IMR-90 (cell line): ENCODE measurements around the gene USP10. TPM values are rescaled to one million over a fixed set of nuclear protein-coding genes. Genes with fewer than 3 reads are reported as not detected.

Source experiments
- ATAC-seq: fragments of 200-7000 bp; cut with Tn5 transposase; 2 replicates; pipeline ENCODE4 v1.9.1; 2020; ENCODE audit warnings: low read depth, mild to moderate bottlenecking, moderate library complexity
- BruUV-seq: library from RNA; stranded (reverse); fragments of 400-500 nt; replicated peaks from 2 replicates; lab custom pipeline; 2021; lab: Mats Ljungman, UMichigan
- CTCF ChIA-PET: fragments of 300-600 bp; formaldehyde crosslinking; extraction: SDS; loops from one replicate; lab custom pipeline; 2021; ENCODE audit warnings: antibody characterized with exemption; lab: Yijun Ruan, JAX
- POLR2A ChIA-PET: fragments of 300-600 bp; sonication (Branson Sonifier 250); formaldehyde crosslinking; loops from one replicate; lab custom pipeline; 2022; ENCODE audit warnings: antibody characterized with exemption; ENCODE audit not compliant: unreplicated experiment; lab: Charles Lee
- DNase-seq: peaks from one replicate; pipeline ENCODE4 v3.0.0; 2013
- H2AFZ ChIP-seq: replicated peaks from 2 replicates; pipeline ENCODE3; 2013; ENCODE audit warnings: low read length, mild to moderate bottlenecking; ENCODE audit not compliant: poor library complexity
- H2AK5ac ChIP-seq: 2 replicates; pipeline ENCODE4 v1.6.1; 2013; ENCODE audit warnings: low read depth, low read length, inconsistent platforms
- H2AK9ac ChIP-seq: replicated peaks from 2 replicates; pipeline ENCODE3; 2013; ENCODE audit warnings: mild to moderate bottlenecking, low read depth, low read length, moderate library complexity; ENCODE audit not compliant: poor library complexity
- H2BK120ac ChIP-seq: 2 replicates; pipeline ENCODE4 v1.6.1; 2013; ENCODE audit warnings: low read depth, low read length, inconsistent platforms
- H2BK15ac ChIP-seq: 3 replicates; pipeline ENCODE4 v1.6.1; 2013; ENCODE audit warnings: low read depth, low read length, inconsistent platforms
- H2BK20ac ChIP-seq: 2 replicates; pipeline ENCODE4 v1.6.1; 2013; ENCODE audit warnings: low read depth, mild to moderate bottlenecking, inconsistent platforms, low read length, moderate library complexity
- H2BK5ac ChIP-seq: 2 replicates; pipeline ENCODE4 v1.6.1; 2013; ENCODE audit warnings: mild to moderate bottlenecking, low read depth, low read length, inconsistent platforms; ENCODE audit not compliant: poor library complexity, severe bottlenecking
- H3K14ac ChIP-seq: replicated peaks from 2 replicates; pipeline ENCODE4 v1.6.1; 2013; ENCODE audit warnings: low read depth, low read length, inconsistent platforms
- H3K18ac ChIP-seq: 2 replicates; pipeline ENCODE4 v1.6.1; 2013; ENCODE audit warnings: low read depth, low read length, control low read depth
- H3K23ac ChIP-seq: 2 replicates; pipeline ENCODE4 v1.6.1; 2013; ENCODE audit warnings: low read depth, low read length, inconsistent platforms
- H3K27ac ChIP-seq: 2 replicates; pipeline ENCODE4 v1.5.1; 2013; ENCODE audit warnings: mild to moderate bottlenecking, control low read depth, low read length; ENCODE audit not compliant: insufficient read depth
- H3K27me3 ChIP-seq: 2 replicates; pipeline ENCODE4 v1.6.1; 2013; ENCODE audit warnings: low read length; ENCODE audit not compliant: control insufficient read depth, insufficient read depth
- H3K36me3 ChIP-seq: 2 replicates; pipeline ENCODE4 v1.6.1; 2013; ENCODE audit warnings: low read length, mixed read lengths; ENCODE audit not compliant: control insufficient read depth, insufficient read depth
- H3K4ac ChIP-seq: 2 replicates; pipeline ENCODE4 v1.6.1; 2013; ENCODE audit warnings: low read depth, low read length, inconsistent platforms
- H3K4me1 ChIP-seq: 2 replicates; pipeline ENCODE4 v1.6.1; 2013; ENCODE audit warnings: low read length, mixed read lengths; ENCODE audit not compliant: control insufficient read depth, insufficient read depth
- H3K4me2 ChIP-seq: 2 replicates; pipeline ENCODE4 v1.6.1; 2013; ENCODE audit warnings: low read depth, mild to moderate bottlenecking, control low read depth, low read length, moderate library complexity
- H3K4me3 ChIP-seq: 2 replicates; pipeline ENCODE4 v1.5.1; 2013; ENCODE audit warnings: low read depth, mild to moderate bottlenecking, control low read depth, low read length, moderate library complexity; ENCODE audit not compliant: insufficient read depth
- H3K56ac ChIP-seq: 2 replicates; pipeline ENCODE4 v1.6.1; 2013; ENCODE audit warnings: low read length, inconsistent platforms; ENCODE audit not compliant: insufficient read depth; ENCODE audit errors: extremely low read depth
- H3K79me1 ChIP-seq, 2 experiments: 2 replicates each; pipeline ENCODE4 v1.6.1; 2013; ENCODE audit warnings: low read length in 2 of 2, inconsistent platforms in 1 of 2, low read depth in 1 of 2
- H3K9ac ChIP-seq: 2 replicates; pipeline ENCODE4 v1.6.1; 2013; ENCODE audit warnings: low read depth, low read length, control low read depth
- H3K9me1 ChIP-seq: 2 replicates; pipeline ENCODE4 v1.6.1; 2013; ENCODE audit warnings: low read length, inconsistent platforms; ENCODE audit not compliant: insufficient read depth
- H3K9me3 ChIP-seq: 2 replicates; pipeline ENCODE4 v1.6.1; 2013; ENCODE audit warnings: low read length; ENCODE audit not compliant: control insufficient read depth, insufficient read depth
- H4K20me1 ChIP-seq: 2 replicates; pipeline ENCODE4 v1.6.1; 2013; ENCODE audit warnings: low read length, inconsistent platforms; ENCODE audit not compliant: insufficient read depth
- H4K5ac ChIP-seq: 2 replicates; pipeline ENCODE4 v1.6.1; 2013; ENCODE audit warnings: mild to moderate bottlenecking, low read depth, low read length, control low read depth
- H4K8ac ChIP-seq, 2 experiments: 2 replicates each; pipeline ENCODE4 v1.6.1; 2013; ENCODE audit warnings: low read depth in 2 of 2, low read length in 2 of 2, control low read depth in 1 of 2, inconsistent platforms in 1 of 2
- H4K91ac ChIP-seq: 2 replicates; pipeline ENCODE4 v1.6.1; 2013; ENCODE audit warnings: low read depth, low read length, inconsistent platforms; ENCODE audit not compliant: insufficient read depth
- BHLHE40 ChIP-seq: fragments of 150-350 bp; IDR thresholded peaks from 2 replicates; pipeline ENCODE4 v1.6.1; 2016; ENCODE audit warnings: mild to moderate bottlenecking, low read depth, low read length
- CHD1 ChIP-seq: IDR thresholded peaks from 2 replicates; pipeline ENCODE4 v1.6.1; 2012; ENCODE audit warnings: low read depth, low read length, improper control_type of control experiment
- MAZ ChIP-seq: IDR thresholded peaks from 2 replicates; pipeline ENCODE4 v1.6.1; 2012; ENCODE audit warnings: low read depth, mild to moderate bottlenecking, low read length, improper control_type of control experiment, moderate library complexity, borderline replicate concordance
- MXI1 ChIP-seq: IDR thresholded peaks from 2 replicates; pipeline ENCODE4 v1.6.1; 2012; ENCODE audit warnings: low read depth, mild to moderate bottlenecking, low read length, moderate library complexity, borderline replicate concordance
- NFE2L2 ChIP-seq: fragments of 150-350 bp; IDR thresholded peaks from 2 replicates; pipeline ENCODE4 v1.6.1; 2016; ENCODE audit warnings: low read depth, mild to moderate bottlenecking, low read length
- POLR2A ChIP-seq: IDR thresholded peaks from 2 replicates; pipeline ENCODE4 v1.6.1; 2012; ENCODE audit warnings: mild to moderate bottlenecking, low read depth, low read length
- RAD21 ChIP-seq: IDR thresholded peaks from 2 replicates; pipeline ENCODE4 v1.6.1; 2012; ENCODE audit warnings: low read length, improper control_type of control experiment
- RCOR1 ChIP-seq: IDR thresholded peaks from 2 replicates; pipeline ENCODE4 v1.6.1; 2012; ENCODE audit warnings: mild to moderate bottlenecking, low read length, improper control_type of control experiment; ENCODE audit not compliant: insufficient replicate concordance
- SMC3 ChIP-seq: fragments of 150-350 bp; IDR thresholded peaks from 2 replicates; pipeline ENCODE4 v1.6.1; 2016; ENCODE audit warnings: low read depth, mild to moderate bottlenecking, antibody characterized with exemption, low read length, moderate library complexity
- WGBS, 2 experiments: methylation state at CpG; one replicate each; pipeline versions ENCODE4 v1.1.5 to v1.1.7; 2013; ENCODE audit warnings: missing lambda C conversion rate in 2 of 2; ENCODE audit not compliant: insufficient read length in 1 of 2; ENCODE audit errors: extremely low coverage in 2 of 2; 5-methylcytosine and 5-hydroxymethylcytosine counted together
- dilution Hi-C: fragments of 300-500 bp; cut with HindIII; formaldehyde crosslinking; loops from one replicate; pipeline ENCODE4 v1.14.3; 2018; ENCODE audit warnings: low sequenced_read_pairs; ENCODE audit not compliant: unreplicated experiment
- in situ Hi-C: fragments of 300-500 bp; cut with MboI; formaldehyde crosslinking; loops from 3 replicates; pipeline ENCODE4 v1.14.3; 2019; ENCODE audit warnings: low sequenced_read_pairs, inconsistent platforms, mixed read lengths
- intact Hi-C: fragments of 100-400 bp; cut with micrococcal nuclease; formaldehyde crosslinking; loops from 2 replicates; pipeline ENCODE4 v1.10.0; 2022
- polyA plus RNA-seq, 3 experiments: library from polyadenylated mRNA; depleted of rRNA; stranded (reverse); fragments of >200 nt; gene quantifications; 2 replicates each; pipeline ENCODE4 v1.2.3, GENCODE V29; 2012; ENCODE audit warnings: low replicate concordance in 1 of 3
- total RNA-seq: library from RNA; depleted of rRNA; stranded (reverse); fragments of >200 nt; gene quantifications from 2 replicates; pipeline ENCODE4 v1.2.3, GENCODE V29; 2012

Gene USP10
- total and polyA plus RNA-seq, 2 of the 4 experiments (the other 2 are of a cell fraction), result 54.3 to 79.0 TPM

- TF ChIP-seq SMC3, result no peak
- TF ChIP-seq NFE2L2, result no peak
- TF ChIP-seq MAZ, result no peak
- no peak for TF ChIP-seq CHD1
Observed at GRCh38 chr16:84821728-84822689, 122.2 kb downstream of the USP10 start (continued).

- Histone ChIP-seq H3K4me2 (no peak overlapping the region), H4K20me1 (peaks cover 30% of the 10 kb centered on the region), H4K8ac (no peak overlapping the region), H3K9me1 (peaks cover 22% of the 10 kb centered on the region), H3K56ac (no peak overlapping the region), H4K5ac (no peak overlapping the region), H3K14ac (no peak overlapping the region), H4K91ac (0 out of 2 replicates have a peak overlapping the region, but pooled peaks have one; percentile 3), H3K79me1 (peaks cover 29 to 70% of the 10 kb centered on the region in 2 experiments; a peak in 3 of 4 replicates), H2BK5ac (no peak overlapping the region), H2BK20ac (no peak overlapping the region), H3K27me3 (no peaks in the 10 kb centered on the region), H3K36me3 (peaks cover 3% of the 10 kb centered on the region; the same call in 1 of the 2 replicates), H2BK15ac (0 out of 3 replicates have a peak overlapping the region, but pooled peaks have one; percentile 58), H3K23ac (peak overlapping the region; percentile 39; the same call in 1 of the 2 replicates), H3K4ac (no peak overlapping the region), H3K18ac (no peak overlapping the region), H2AK5ac (no peak overlapping the region; the same call in 1 of the 2 replicates), H3K9me3 (no peaks in the 10 kb centered on the region), H3K27ac (no peak overlapping the region), H3K4me3 (no peak overlapping the region), H3K4me1 (peaks cover 40% of the 10 kb centered on the region), H3K9ac (no peak overlapping the region), H2AFZ (no peak overlapping the region), H2BK120ac (no peak overlapping the region), H2AK9ac (no peak overlapping the region)
- dilution Hi-C loops (no loop called here), intact Hi-C loops (loop anchor here (10.0 kb wide), 1 partner anchor 198 kb away; no protein-coding TSS in a partner anchor), in situ Hi-C loops (no loop called here)
- WGBS, 2 experiments, result 100% methylated on average over 1 of the region's 6 CpGs; no CpG with 5 or more reads in 1 of the 2 experiments
- ChIA-PET CTCF (no interaction called here), POLR2A (no interaction called here)
- no TSS peak for BruUV-seq
- no peak for DNase-seq
- no peak for ATAC-seq
- TF ChIP-seq BHLHE40, result no peak
- TF ChIP-seq RAD21, result no peak
- no peak for TF ChIP-seq POLR2A
- TF ChIP-seq MXI1, result no peak
- no peak for TF ChIP-seq RCOR1
- TF ChIP-seq MAZ, result no peak
- no peak for TF ChIP-seq NFE2L2
Observed at GRCh38 chr16:84822990-84823389, 123.2 kb downstream of the USP10 start.
